Left lung (tissue), 10 donors: ENCODE data around the gene CH25H. TPM values are rescaled to one million over a fixed set of nuclear protein-coding genes. Genes with fewer than 3 reads are reported as not detected.

Source experiments
- ATAC-seq: fragments of 200-7000 bp; cut with Tn5 transposase; one replicate; pipeline ENCODE4 v1.9.1; 2020; ENCODE audit warnings: moderate library complexity
- DNase-seq, 4 donors: peaks; one replicate each; pipeline ENCODE4 v3.0.0-alpha.2; 2013 to 2020
- H3K27ac ChIP-seq, 2 donors: fragments of 200-600 bp; sonication (generic) in 1 of 2; one replicate each; pipeline versions ENCODE4 v1.5.0 to v1.8.0; 2020 to 2021
- H3K27me3 ChIP-seq, 2 donors: fragments of 200-600 bp; sonication (generic) in 1 of 2; one replicate each; pipeline versions ENCODE4 v1.5.0 to v1.8.0; 2020 to 2021
- H3K36me3 ChIP-seq, 2 donors: fragments of 200-600 bp; sonication (generic) in 1 of 2; one replicate each; pipeline versions ENCODE4 v1.5.0 to v1.8.0; 2020 to 2021
- H3K4me1 ChIP-seq, 2 donors: fragments of 200-600 bp; one replicate each; pipeline ENCODE4 v1.8.0; 2021
- H3K4me3 ChIP-seq, 2 donors: fragments of 200-600 bp; sonication (generic) in 1 of 2; one replicate each; pipeline versions ENCODE4 v1.5.0 to v1.8.0; 2020 to 2021; ENCODE audit warnings: mild to moderate bottlenecking in 1 of 2
- H3K9me3 ChIP-seq, 2 donors: fragments of 200-600 bp; sonication (generic) in 1 of 2; one replicate each; pipeline versions ENCODE4 v1.5.0 to v1.8.0; 2020 to 2021
- CTCF ChIP-seq, 2 donors: fragments of 200-600 bp; sonication (generic) in 1 of 2; IDR thresholded peaks; one replicate each; pipeline versions ENCODE4 v1.5.0 to v1.8.0; 2021; ENCODE audit warnings: antibody characterized with exemption in 2 of 2
- intact Hi-C, 2 donors: fragments of 100-400 bp; cut with DNase I; formaldehyde crosslinking; loops; one replicate each; pipeline versions ENCODE4 v1.11.2 to v1.14.2; 2022
- polyA plus RNA-seq, 6 donors: library from polyadenylated mRNA; unstranded; fragments of 120-200 nt; gene quantifications; one replicate each; pipeline ENCODE4 v1.2.1, GENCODE V29; 2013; ENCODE audit not compliant: insufficient read length in 6 of 6
- total RNA-seq, 2 donors: library from RNA; stranded (reverse); fragmentation: NEBNext Ultra II Directional; extraction: Animal tissue kit (Norgen Biotek cat#: 25700); gene quantifications; one replicate each; pipeline ENCODE4 v1.2.1, GENCODE V29; 2021
- donor health status: DM: no; HTN: yes; CAD: no.
- donor health status: DM: no; HTN: no; CAD: no.

Gene CH25H
- total and polyA plus RNA-seq, 8 donors: 0.10 to 14.7 (median 0.20) TPM

- Histone ChIP-seq H3K9me3 (no peaks in the 10 kb centered on the region), H3K4me3 (peak overlapping the region; percentile 47 to 49), H3K27me3 (peaks cover 0 to 58% of the 10 kb centered on the region in 2 donors), H3K36me3 (no peaks in the 10 kb centered on the region), H3K4me1 (peaks cover 9 to 20% of the 10 kb centered on the region in 2 donors), H3K27ac (peak overlapping the region; percentile 83 to 87)
- ATAC-seq (peak; percentile 56), DNase-seq (peak; percentile 36 to 87 (median 50))
- no peak for TF ChIP-seq CTCF (IDR thresholded peaks at IDR 0.05)
- intact Hi-C loops: no loop called here
Observed at GRCh38 chr10:89207801-89208551, 859 bp upstream of the CH25H start.

GRCh38 chr10:89206402-89207180, 526 bp downstream of the CH25H start:
- DNase-seq: peak in 3 of 4 donors; percentile 51 to 79 (median 61)
- peak; percentile 53 for ATAC-seq
- intact Hi-C loops: no loop called here
- Histone ChIP-seq H3K4me1 (peaks cover 14 to 20% of the 10 kb centered on the region in 2 donors), H3K36me3 (no peaks in the 10 kb centered on the region), H3K4me3 (peak overlapping the region; percentile 47 to 49), H3K27me3 (peaks cover 0 to 58% of the 10 kb centered on the region in 2 donors), H3K27ac (peak overlapping the region; percentile 83 to 87), H3K9me3 (no peaks in the 10 kb centered on the region)
- TF ChIP-seq CTCF (IDR thresholded peaks at IDR 0.05): no peak

GRCh38 chr10:89204621-89205185, 2.4 kb downstream of the CH25H start:
- no peak for TF ChIP-seq CTCF (IDR thresholded peaks at IDR 0.05)

GRCh38 chr10:89203237-89203636, 3.9 kb downstream of the CH25H start:
- no peaks in the 10 kb centered on the region for H3K9me3 ChIP-seq
- no peak for TF ChIP-seq CTCF (IDR thresholded peaks at IDR 0.05)
- no peak overlapping the region for H3K4me3 ChIP-seq
- H3K27ac ChIP-seq: no peak overlapping the region
- no peak for ATAC-seq
- H3K36me3 ChIP-seq: no peaks in the 10 kb centered on the region
- H3K27me3 ChIP-seq: peaks cover 0 to 39% of the 10 kb centered on the region in 2 donors
- intact Hi-C loops: no loop called here
- H3K4me1 ChIP-seq: peaks cover 12 to 18% of the 10 kb centered on the region in 2 donors
- DNase-seq: no peak

More at GRCh38 chr10:89204621-89205185, 2.4 kb downstream of the CH25H start:
- H3K27ac ChIP-seq: no peak overlapping the region
- no peak overlapping the region for H3K4me3 ChIP-seq
- H3K27me3 ChIP-seq: peaks cover 0 to 52% of the 10 kb centered on the region in 2 donors
- intact Hi-C loops: no loop called here
- H3K4me1 ChIP-seq: peaks cover 14 to 20% of the 10 kb centered on the region in 2 donors
- ATAC-seq (no peak), DNase-seq (no peak)
- no peaks in the 10 kb centered on the region for H3K36me3 ChIP-seq
- H3K9me3 ChIP-seq: no peaks in the 10 kb centered on the region

DNA sequence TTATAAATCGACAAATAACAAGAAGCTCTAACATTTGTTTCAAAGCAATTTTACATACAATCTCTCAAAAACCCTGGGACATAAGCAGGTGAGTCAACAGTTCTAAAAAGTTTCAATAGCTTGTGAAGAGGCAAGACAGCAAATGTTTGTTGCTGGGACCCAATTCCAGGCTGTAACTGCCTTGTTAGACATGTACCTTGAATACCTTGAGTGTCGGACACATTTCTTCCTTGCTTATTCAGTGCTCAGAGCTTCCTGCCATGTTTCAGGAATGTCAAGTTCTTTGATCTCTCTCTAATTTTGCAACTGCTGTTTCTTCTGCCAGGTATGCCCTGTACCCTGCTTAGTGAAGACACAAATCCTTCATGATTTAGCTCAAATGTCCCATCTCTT, 5.1 kb downstream of the CH25H start:
- Histone ChIP-seq H3K36me3 (no peaks in the 10 kb centered on the region), H3K27ac (peak overlapping the region; percentile 13 to 59), H3K27me3 (peaks cover 0 to 26% of the 10 kb centered on the region in 2 donors), H3K4me1 (peaks cover 6 to 11% of the 10 kb centered on the region in 2 donors), H3K4me3 (no peak overlapping the region), H3K9me3 (no peaks in the 10 kb centered on the region)
- peak; percentile 76 for ATAC-seq
- intact Hi-C loops: no loop called here
- DNase-seq: no peak
- no peak for TF ChIP-seq CTCF (IDR thresholded peaks at IDR 0.05)
